ENCODE data around the gene TRIO. TPM values are rescaled to one million over a fixed set of nuclear protein-coding genes. Genes with fewer than 3 reads are reported as not detected.

The TRIO gene
- polyA plus RNA-seq, 1 donor: 130 TPM

- DNase-seq: no peak
Measured at GRCh38 chr5:14167211-14167845, 24.2 kb downstream of the TRIO start.

GRCh38 chr5:14168144-14168792 lies 25.1 kb downstream of the TRIO start:
- no peak for DNase-seq

- DNase-seq: no peak
Measured at GRCh38 chr5:14168793-14169262, 25.7 kb downstream of the TRIO start.

- DNase-seq: no peak
Measured at GRCh38 chr5:14171046-14171445, 27.9 kb downstream of the TRIO start.

GRCh38 chr5:14171621-14172020 lies 28.5 kb downstream of the TRIO start:
- DNase-seq: no peak

- DNase-seq: no peak
Measured at GRCh38 chr5:14172149-14172795, 29.1 kb downstream of the TRIO start.

- DNase-seq: no peak
Measured at GRCh38 chr5:14173377-14174229, 30.5 kb downstream of the TRIO start.

GRCh38 chr5:14174230-14174636 lies 31.1 kb downstream of the TRIO start:
- DNase-seq: peak; percentile 36

GRCh38 chr5:14175381-14175780 lies 32.2 kb downstream of the TRIO start:
- no peak for DNase-seq

- DNase-seq: no peak
Measured at GRCh38 chr5:14176888-14177287, 33.7 kb downstream of the TRIO start.

GRCh38 chr5:14177634-14178033 lies 34.5 kb downstream of the TRIO start:
- DNase-seq: no peak

GRCh38 chr5:14178091-14178490 lies 34.9 kb downstream of the TRIO start:
- no peak for DNase-seq

- no peak for DNase-seq
Measured at GRCh38 chr5:14178671-14179211, 35.6 kb downstream of the TRIO start.

GRCh38 chr5:14179446-14179845 lies 36.3 kb downstream of the TRIO start:
- DNase-seq: no peak

GRCh38 chr5:14180437-14180836 lies 37.3 kb downstream of the TRIO start:
- DNase-seq: no peak

GRCh38 chr5:14181299-14181968 lies 38.3 kb downstream of the TRIO start:
- no peak for DNase-seq

GRCh38 chr5:14182761-14183160 lies 39.6 kb downstream of the TRIO start:
- no peak for DNase-seq

- DNase-seq: no peak
Measured at GRCh38 chr5:14183187-14183939, 40.2 kb downstream of the TRIO start.

- DNase-seq: no peak
Measured at GRCh38 chr5:14184082-14184481, 40.9 kb downstream of the TRIO start.

GRCh38 chr5:14184725-14185124 lies 41.6 kb downstream of the TRIO start:
- DNase-seq: no peak

Data from left kidney (tissue), 2 donors.